Measurements from ENCODE around the gene TNS1. TPM values are rescaled to one million over a fixed set of nuclear protein-coding genes. Genes with fewer than 3 reads are reported as not detected.

The TNS1 gene
- total and polyA plus RNA-seq, 9 of the 15 experiments (the other 6 are each of a cell fraction or from before 2014, with no cell fraction given), result 0.13 to 2.7 (median 0.77) TPM

GRCh38 chr2:217933617-217933993 lies 69.2 kb downstream of the TNS1 start:
- Histone ChIP-seq H3K36me3 (ENCODE audit: control insufficient read depth, insufficient read depth, low read length) (no peaks in the 10 kb centered on the region), H3K4me1 (replicated peaks in 1 of 2; ENCODE audit: control insufficient read depth in 2 of 2, insufficient read depth in 2 of 2, low read length in 2 of 2) (peaks cover 0 to 7% of the 10 kb centered on the region in 2 experiments; a peak in 2 of 5 replicates), H3K79me2 (ENCODE audit: control insufficient read depth, insufficient read depth, low read length) (no peaks in the 10 kb centered on the region), H3K27me3 (ENCODE audit: control insufficient read depth in 2 of 2, insufficient read depth in 2 of 2, low read length in 2 of 2) (peaks cover 0 to 58% of the 10 kb centered on the region in 2 experiments; a peak in 3 of 5 replicates), H4K20me1 (replicated peaks; ENCODE audit: control insufficient read depth, insufficient read depth, low read length) (no peaks in the 10 kb centered on the region), H3K4me2 (ENCODE audit: insufficient read depth, low read length) (no peak overlapping the region), H3K9me3 (replicated peaks; ENCODE audit: control insufficient read depth, insufficient read depth, low read depth, low read length) (no peaks in the 10 kb centered on the region), H3K9ac (ENCODE audit: insufficient read depth in 1 of 2, low read depth in 2 of 2, low read length in 2 of 2) (no peak overlapping the region), H3K27ac (ENCODE audit: extremely low read depth, low read depth, low read length) (no peak overlapping the region), H3K4me3 (no peak overlapping the region), H2AFZ (ENCODE audit: low read depth, low read length) (no peak overlapping the region), H3K9me1 (ENCODE audit: control insufficient read depth, insufficient read depth, low read length) (no peaks in the 10 kb centered on the region)
- no peak for FAIRE-seq
- 3% methylated on average over 3 of the region's 3 CpGs for WGBS (ENCODE audit: insufficient coverage, low coverage, missing lambda C conversion rate)
- intact Hi-C loops (cut with micrococcal nuclease) (no loop called here), in situ Hi-C loops (cut with MboI) (no loop called here)
- TF ChIP-seq MAZ (CRISPR knock-in tag; conservative IDR thresholded peaks at IDR 0.05 in 1 of 2, IDR thresholded peaks at IDR 0.05 in 1 of 2) (no peak), POLR2AphosphoS2 (IDR thresholded peaks at IDR 0.05; ENCODE audit: low read length) (no peak), BDP1 (IDR thresholded peaks at IDR 0.05; ENCODE audit: insufficient read depth, insufficient read length) (no peak), ZNF124 (CRISPR knock-in tag; IDR thresholded peaks at IDR 0.05) (no peak), ZC3H11A (IDR thresholded peaks at IDR 0.05; ENCODE audit: low read depth, low read length) (no peak), MTA3 (IDR thresholded peaks at IDR 0.05; ENCODE audit: borderline replicate concordance) (no peak)
- ATAC-seq, result no peak
- ChIA-PET CTCF (ENCODE audit: low intra/inter-chr PET ratio) (no interaction called here), POLR2A (no interaction called here)
- DNase-seq (ENCODE audit: extremely low read depth in 1 of 4, low spot score in 3 of 4), result no peak
- BruUV-seq (replicated peaks), result no TSS peak

All from K562 (cell line).